ENCODE measurements around the gene SERINC3.

- no peak for TF ChIP-seq CTCF (conservative IDR thresholded peaks at IDR 0.05 in 1 of 2, IDR thresholded peaks at IDR 0.05 in 1 of 2; ENCODE audit: low read depth in 1 of 2, low read length in 2 of 2)
- no peak for TF ChIP-seq EZH2 (IDR thresholded peaks at IDR 0.05; ENCODE audit: low read length, missing control alignments)
Observed at GRCh38 chr20:44470327-44470726, 51.5 kb downstream of the SERINC3 start.
